DND-41 (cell line): ENCODE results near the gene KIF17.

Experiments
- ATAC-seq: fragments of 200-7000 bp; cut with Tn5 transposase; 3 replicates; pipeline ENCODE4 v1.9.1; 2021; ENCODE audit warnings: low read depth; ENCODE audit not compliant: insufficient read depth
- DNase-seq: peaks from one replicate; pipeline ENCODE4 v3.0.0-alpha.2; 2020
- H2AFZ ChIP-seq: 2 replicates; pipeline ENCODE4 v1.6.0; 2012; ENCODE audit warnings: low read depth, low read length
- H3K27ac ChIP-seq: 2 replicates; pipeline ENCODE4 v1.5.1; 2012; ENCODE audit warnings: low read length, inconsistent platforms
- H3K27me3 ChIP-seq: fragments of 200-600 bp; sonication (generic); 2 replicates; pipeline ENCODE4 v1.6.0; 2012; ENCODE audit warnings: low read length, mild to moderate bottlenecking, inconsistent platforms; ENCODE audit not compliant: insufficient read depth, poor library complexity
- H3K36me3 ChIP-seq: 2 replicates; pipeline ENCODE4 v1.5.1; 2012; ENCODE audit warnings: low read length, inconsistent platforms; ENCODE audit not compliant: insufficient read depth
- H3K4me1 ChIP-seq: 2 replicates; pipeline ENCODE4 v1.5.1; 2012; ENCODE audit warnings: mild to moderate bottlenecking, low read length; ENCODE audit not compliant: insufficient read depth
- H3K4me2 ChIP-seq: 2 replicates; pipeline ENCODE4 v1.6.0; 2012; ENCODE audit warnings: mild to moderate bottlenecking, moderate library complexity, low read length, inconsistent platforms; ENCODE audit not compliant: insufficient read depth
- H3K4me3 ChIP-seq, 2 experiments: fragments of 200-600 bp in 1 of 2; shearing (Covaris generic) in 1 of 2; 2 replicates each; pipeline ENCODE4 v1.5.1; 2012 to 2016; ENCODE audit warnings: inconsistent platforms in 2 of 2, low read length in 2 of 2, mild to moderate bottlenecking in 2 of 2, low read depth in 1 of 2, moderate library complexity in 1 of 2
- H3K79me2 ChIP-seq: 2 replicates; pipeline ENCODE4 v1.6.0; 2012; ENCODE audit warnings: low read length, inconsistent platforms; ENCODE audit not compliant: insufficient read depth
- H3K9ac ChIP-seq: 2 replicates; pipeline ENCODE4 v1.6.0; 2012; ENCODE audit warnings: low read depth, mild to moderate bottlenecking, inconsistent platforms, low read length, moderate library complexity
- H3K9me3 ChIP-seq: 2 replicates; pipeline ENCODE4 v1.5.1; 2012; ENCODE audit warnings: low read length, moderate library complexity, mild to moderate bottlenecking, inconsistent platforms; ENCODE audit not compliant: insufficient read depth, severe bottlenecking
- H4K20me1 ChIP-seq: 2 replicates; pipeline ENCODE4 v1.6.0; 2012; ENCODE audit warnings: low read length; ENCODE audit not compliant: insufficient read depth
- CTCF ChIP-seq: IDR thresholded peaks from 2 replicates; pipeline ENCODE4 v1.5.1; 2012; ENCODE audit warnings: borderline replicate concordance, low read length, moderate library complexity, mild to moderate bottlenecking; ENCODE audit not compliant: poor library complexity, severe bottlenecking; ENCODE audit errors: extremely low read depth
- EZH2 ChIP-seq: IDR thresholded peaks from 3 replicates; pipeline ENCODE4 v1.6.1; 2012; ENCODE audit warnings: borderline replicate concordance, low read depth, mild to moderate bottlenecking, moderate library complexity, low read length, inconsistent platforms; ENCODE audit not compliant: severe bottlenecking

Gene KIF17

GRCh38 chr1:20740781-20741180, 23.0 kb upstream of the KIF17 start:
- H3K36me3 ChIP-seq: peaks cover 81% of the 10 kb centered on the region
- H3K9ac ChIP-seq: no peak overlapping the region
- TF ChIP-seq CTCF: no peak
- TF ChIP-seq EZH2: no peak
- no peak overlapping the region for H3K4me3 ChIP-seq
- no peak overlapping the region for H2AFZ ChIP-seq
- peaks cover 13% of the 10 kb centered on the region; the same call in 1 of the 2 replicates for H4K20me1 ChIP-seq
- ATAC-seq (no peak), DNase-seq (no peak)
- no peak overlapping the region for H3K27ac ChIP-seq
- no peaks in the 10 kb centered on the region for H3K9me3 ChIP-seq
- H3K4me2 ChIP-seq: no peak overlapping the region
- H3K79me2 ChIP-seq: no peaks in the 10 kb centered on the region
- H3K27me3 ChIP-seq: no peaks in the 10 kb centered on the region
- H3K4me1 ChIP-seq: no peaks in the 10 kb centered on the region

- no peaks in the 10 kb centered on the region for H3K27me3 ChIP-seq
- TF ChIP-seq CTCF (no peak), EZH2 (no peak)
- no peak for DNase-seq
- no peak overlapping the region for H3K27ac ChIP-seq
- no peak overlapping the region for H3K9ac ChIP-seq
- H3K4me3 ChIP-seq: no peak overlapping the region
- ATAC-seq: no peak
- H4K20me1 ChIP-seq: peaks cover 14% of the 10 kb centered on the region; the same call in 1 of the 2 replicates
- H2AFZ ChIP-seq: no peak overlapping the region
- peaks cover 66% of the 10 kb centered on the region for H3K36me3 ChIP-seq
- no peaks in the 10 kb centered on the region for H3K4me1 ChIP-seq
- H3K4me2 ChIP-seq: no peak overlapping the region
- no peaks in the 10 kb centered on the region for H3K79me2 ChIP-seq
- H3K9me3 ChIP-seq: no peaks in the 10 kb centered on the region
Observed at GRCh38 chr1:20739225-20739624, 21.4 kb upstream of the KIF17 start.

- ATAC-seq: 0 out of 3 replicates have a peak, but pooled peaks have one; percentile 11
- 0 out of 2 replicates have a peak, but pooled peaks cover 6% of the 10 kb centered on the region for H4K20me1 ChIP-seq
- no peak for DNase-seq
Observed at GRCh38 chr1:20735581-20736111, 17.8 kb upstream of the KIF17 start.

More at GRCh38 chr1:20735581-20736111, 17.8 kb upstream of the KIF17 start:
- H3K79me2 ChIP-seq: no peaks in the 10 kb centered on the region
- peaks cover 31% of the 10 kb centered on the region for H3K36me3 ChIP-seq
- H3K4me1 ChIP-seq: no peaks in the 10 kb centered on the region
- no peaks in the 10 kb centered on the region for H3K9me3 ChIP-seq
- no peak overlapping the region for H2AFZ ChIP-seq
- H3K9ac ChIP-seq: no peak overlapping the region
- no peak overlapping the region for H3K4me3 ChIP-seq
- TF ChIP-seq CTCF (no peak), EZH2 (no peak)
- no peak overlapping the region for H3K27ac ChIP-seq
- H3K4me2 ChIP-seq: no peak overlapping the region
- peaks cover 10% of the 10 kb centered on the region for H3K27me3 ChIP-seq
